ENCODE data around the gene C1QTNF12. TPM values are rescaled to one million over a fixed set of nuclear protein-coding genes. Genes with fewer than 3 reads are reported as not detected.
A peak's percentile ranks its signal among the peaks of the same experiment; 100 is the strongest.
"Not testable (repeated sequence)": the region's sequence is repeated elsewhere in the genome, so short reads cannot be mapped to it uniquely, and the experiment has no call there.

Gene C1QTNF12
- total RNA-seq, 1 experiment from 2014 or later, result not detected

- no peak for DNase-seq (ENCODE audit: low read depth)
These were observed 13.0 kb upstream of the C1QTNF12 start for GRCh38 chr1:1259540-1259939.

- DNase-seq (ENCODE audit: low read depth), result no peak
These were observed 12.6 kb upstream of the C1QTNF12 start for GRCh38 chr1:1259119-1259488.

DNA sequence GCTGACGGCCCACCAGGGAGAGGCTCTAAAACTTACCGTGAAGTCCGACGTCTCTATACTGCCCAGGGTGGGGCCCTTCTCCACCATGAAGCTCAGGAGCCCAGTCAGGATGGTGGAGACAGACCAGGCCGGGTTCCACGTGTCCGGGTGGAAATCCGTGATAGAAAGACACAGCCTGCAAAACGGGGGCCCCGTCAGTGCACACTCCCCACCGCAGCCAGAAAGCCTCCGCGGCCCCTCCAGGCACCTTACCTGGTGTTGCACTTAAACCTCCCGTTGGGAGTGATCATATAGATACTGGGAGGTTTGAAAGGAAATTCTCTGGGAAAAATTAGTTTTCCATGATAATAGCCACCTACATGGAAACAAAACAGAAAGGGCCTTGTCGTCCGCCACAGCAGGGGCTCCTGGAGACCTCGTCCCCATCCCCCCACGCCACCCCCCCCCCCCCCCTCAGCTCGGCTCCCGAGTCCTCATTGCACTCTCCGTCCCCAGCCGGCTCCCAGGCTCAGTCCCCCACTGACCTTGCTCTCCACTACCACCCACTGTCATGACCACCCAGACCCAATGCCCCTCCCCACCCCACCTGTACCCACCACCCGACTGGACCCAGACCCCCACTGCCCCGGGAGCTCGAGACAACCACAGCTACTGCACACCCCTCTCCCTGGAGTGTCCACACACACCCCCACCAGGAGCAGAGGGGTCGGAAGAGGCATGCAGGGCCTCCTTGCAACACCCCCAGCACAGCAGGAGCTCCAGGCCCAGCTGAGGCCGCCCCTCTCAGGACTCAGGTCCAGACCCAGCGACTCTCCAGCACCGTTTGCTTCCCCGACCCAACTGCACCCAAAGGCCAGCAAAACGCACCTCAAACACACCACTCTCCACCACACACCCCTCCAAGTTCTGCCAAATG lies 10.7 kb upstream of the C1QTNF12 start:
- no peak for DNase-seq (ENCODE audit: low read depth)

DNA sequence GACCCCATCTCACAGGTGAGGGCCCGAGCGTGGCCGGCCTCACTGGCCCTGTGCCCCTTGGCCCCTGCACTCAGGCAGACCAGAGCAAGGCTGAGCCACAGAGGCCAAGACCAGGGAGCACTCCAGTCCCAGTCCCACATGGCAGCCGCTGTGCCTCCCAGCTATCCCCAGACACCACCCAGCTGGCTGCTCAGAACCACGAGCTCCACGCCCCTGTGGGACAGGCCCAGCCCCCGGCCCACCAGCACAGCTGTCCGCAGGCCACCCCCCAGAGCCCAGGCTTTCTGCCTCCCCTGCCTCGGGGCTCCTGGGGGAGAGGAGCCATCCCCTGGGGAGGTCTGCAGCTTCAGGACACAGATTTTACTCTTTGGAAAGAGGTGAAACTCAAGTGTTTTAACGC lies 9.1 kb upstream of the C1QTNF12 start:
- DNase-seq (ENCODE audit: low read depth), result no peak

- DNase-seq (ENCODE audit: low read depth), result no peak
These were observed 8.6 kb upstream of the C1QTNF12 start for GRCh38 chr1:1255078-1255477.

GRCh38 chr1:1254667-1254998 lies 8.1 kb upstream of the C1QTNF12 start:
- DNase-seq (ENCODE audit: low read depth), result no peak

DNA sequence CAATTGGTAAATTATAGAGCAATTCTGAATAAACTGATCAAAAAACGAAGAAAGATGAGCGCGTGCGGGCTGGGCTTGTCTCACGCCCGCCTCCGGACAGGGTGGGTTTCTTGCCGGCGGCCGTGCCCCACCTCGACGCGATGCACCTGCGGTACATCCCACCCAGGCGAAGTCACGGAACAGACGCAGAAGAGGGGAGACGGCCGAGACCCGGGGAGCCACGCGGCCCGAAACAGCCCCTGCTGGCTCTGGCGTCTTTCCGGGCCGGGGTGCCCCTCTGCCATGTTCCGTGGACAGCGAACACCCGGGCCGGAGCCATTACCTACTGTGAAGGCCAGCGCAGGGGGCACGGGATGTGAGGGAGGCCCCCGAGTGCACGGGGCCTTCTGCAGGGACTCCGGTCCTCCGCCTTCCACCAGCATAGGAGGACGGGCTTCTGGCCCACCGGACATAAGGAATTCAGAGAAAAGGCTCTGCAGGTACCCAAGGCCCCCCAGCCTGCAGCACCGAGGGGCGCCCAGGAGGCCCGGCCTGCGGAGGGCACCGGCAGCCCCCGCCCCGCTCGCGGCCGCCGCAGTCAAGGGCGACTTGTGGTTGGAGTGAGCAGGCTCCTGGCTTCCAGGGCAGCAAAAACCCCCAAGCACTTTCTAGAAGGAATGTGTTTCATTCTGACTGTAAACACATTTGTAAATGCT lies 7.6 kb upstream of the C1QTNF12 start:
- no peak for DNase-seq (ENCODE audit: low read depth)

GRCh38 chr1:1253314-1253713 lies 6.8 kb upstream of the C1QTNF12 start:
- DNase-seq (ENCODE audit: low read depth), result no peak

- no peak for DNase-seq (ENCODE audit: low read depth)
These were observed 4.3 kb upstream of the C1QTNF12 start for GRCh38 chr1:1250786-1251284.

DNA sequence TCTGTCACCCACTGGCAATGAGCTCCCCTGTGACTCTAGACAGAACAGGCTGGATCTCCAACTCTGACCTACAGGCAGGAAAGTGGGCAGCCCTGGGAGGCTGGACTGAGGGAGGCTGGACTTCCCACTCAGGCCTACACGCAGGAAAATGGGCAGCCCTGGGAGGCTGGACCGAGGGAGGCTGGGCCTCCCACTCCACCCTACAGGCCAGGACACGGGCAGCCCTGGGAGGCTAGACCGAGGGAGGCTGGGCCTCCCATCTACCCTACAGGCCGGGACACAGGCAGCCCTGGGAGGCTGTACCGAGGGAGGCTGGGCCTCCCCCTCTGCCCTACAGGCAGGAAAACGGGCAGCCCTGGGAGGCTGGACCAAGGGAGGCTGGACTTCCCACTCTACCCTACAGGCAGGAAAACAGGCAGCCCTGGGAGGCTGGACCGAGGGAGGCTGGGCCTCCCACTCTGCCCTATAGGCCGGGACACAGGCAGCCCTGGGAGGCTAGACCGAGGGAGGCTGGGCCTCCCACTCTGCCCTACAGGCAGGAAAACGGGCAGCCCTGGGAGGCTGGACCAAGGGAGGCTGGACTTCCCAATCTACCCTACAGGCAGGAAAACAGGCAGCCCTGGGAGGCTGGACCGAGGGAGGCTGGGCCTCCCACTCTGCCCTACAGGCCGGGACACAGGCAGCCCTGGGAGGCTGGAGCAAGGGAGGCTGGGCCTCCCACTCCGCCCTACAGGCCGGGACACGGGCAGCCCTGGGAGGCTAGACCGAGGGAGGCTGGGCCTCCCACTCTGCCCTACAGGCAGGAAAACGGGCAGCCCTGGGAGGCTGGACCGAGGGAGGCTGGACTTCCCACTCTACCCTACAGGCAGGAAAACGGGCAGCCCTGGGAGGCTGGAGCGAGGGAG lies 1.7 kb upstream of the C1QTNF12 start:
- DNase-seq (ENCODE audit: low read depth), result not testable (repeated sequence)

- no peak for DNase-seq (ENCODE audit: low read depth)
These were observed 905 bp upstream of the C1QTNF12 start for GRCh38 chr1:1247341-1247913.

GRCh38 chr1:1245817-1246576 lies 525 bp downstream of the C1QTNF12 start:
- no peak for DNase-seq (ENCODE audit: low read depth)

GRCh38 chr1:1245178-1245816 lies 1.2 kb downstream of the C1QTNF12 start:
- DNase-seq (ENCODE audit: low read depth), result no peak

DNA sequence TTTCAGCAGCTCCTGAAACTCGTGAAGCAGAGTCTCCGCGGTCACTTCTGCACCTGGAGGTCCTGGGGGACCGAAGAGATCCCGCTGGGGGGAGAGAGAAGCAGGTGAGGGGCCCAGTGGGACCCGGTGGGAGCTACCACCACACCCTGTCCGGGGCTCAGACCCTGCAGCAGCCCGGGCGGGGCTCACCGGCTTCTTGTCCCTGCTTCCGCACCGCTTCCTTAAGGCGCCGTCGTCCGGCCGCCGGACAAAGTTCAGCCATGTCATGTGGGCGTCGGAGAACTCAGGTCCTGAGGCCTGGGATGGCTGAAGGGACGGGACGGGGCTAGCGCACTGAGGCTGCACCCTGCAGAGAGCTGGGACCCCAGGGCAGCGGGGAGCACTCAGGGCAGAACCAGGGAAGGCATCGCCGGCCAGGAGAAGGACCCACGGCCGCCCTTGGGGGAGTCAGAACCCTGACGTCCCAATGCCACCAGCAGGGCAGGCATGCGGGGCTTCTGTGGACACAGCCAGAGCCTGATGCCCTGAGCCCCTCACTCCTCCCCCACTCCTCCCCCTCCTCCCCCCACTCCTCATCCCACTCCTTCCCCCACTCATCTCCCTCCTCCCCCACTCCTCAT lies 2.2 kb downstream of the C1QTNF12 start:
- DNase-seq (ENCODE audit: low read depth), result peak; percentile 26

GRCh38 chr1:1243807-1244191 lies 2.7 kb downstream of the C1QTNF12 start:
- DNase-seq (ENCODE audit: low read depth), result peak; percentile 27

- no peak for DNase-seq (ENCODE audit: low read depth)
These were observed 3.3 kb downstream of the C1QTNF12 start for GRCh38 chr1:1243266-1243660.

GRCh38 chr1:1242461-1243265 lies 3.9 kb downstream of the C1QTNF12 start:
- DNase-seq (ENCODE audit: low read depth), result no peak

GRCh38 chr1:1241588-1242219 lies 4.8 kb downstream of the C1QTNF12 start:
- DNase-seq (ENCODE audit: low read depth), result no peak

All from Daoy (cell line).